Measurements from ENCODE around the gene SLC5A1.

SLC5A1 gene

GRCh38 chr22:32042924-32043323, at the start of gene SLC5A1:
Gene SLC5A1 (plus strand): TSS chr22:32043261. CDS start chr22:32043282, 21 bp downstream.
- Histone ChIP-seq H3K36me3 (ENCODE audit: insufficient read depth) (no peaks in the 10 kb centered on the region), H3K4me2 (no peak within 1 kb of the TSS), H3K79me2 (ENCODE audit: insufficient read depth, low read depth) (no peaks in the 10 kb centered on the region), H3K9ac (no peak within 1 kb of the TSS), H4K20me1 (ENCODE audit: insufficient read depth) (no peaks in the 10 kb centered on the region), H3K4me1 (ENCODE audit: low read depth, poor library complexity, severe bottlenecking) (peaks cover 13% of the 10 kb centered on the region), H3K27ac (no peak within 1 kb of the TSS), H3K4me3 (IDR thresholded peaks at IDR 0.05; ENCODE audit: insufficient read depth, low read depth, low read length) (no peak within 1 kb of the TSS), H2AFZ (ENCODE audit: low read depth) (no peak within 1 kb of the TSS), H3K27me3 (ENCODE audit: insufficient read depth, low read depth) (no peaks in the 10 kb centered on the region)
- no peak for TF ChIP-seq CTCF (conservative IDR thresholded peaks at IDR 0.05; ENCODE audit: low read depth, low read length)

GRCh38 chr22:31995046-31995445, 48.0 kb upstream of the SLC5A1 start:
- TF ChIP-seq CTCF (conservative IDR thresholded peaks at IDR 0.05; ENCODE audit: low read depth, low read length), result peak; percentile 41; the same call in 1 of the 2 replicates
- H3K27ac ChIP-seq, result no peak overlapping the region
- H3K79me2 ChIP-seq (ENCODE audit: insufficient read depth, low read depth), result no peaks in the 10 kb centered on the region
- no peak overlapping the region for H2AFZ ChIP-seq (ENCODE audit: low read depth)
- H4K20me1 ChIP-seq (ENCODE audit: insufficient read depth), result no peaks in the 10 kb centered on the region
- H3K9ac ChIP-seq, result no peak overlapping the region
- no peak overlapping the region for H3K4me2 ChIP-seq
- no peak overlapping the region for H3K4me3 ChIP-seq (IDR thresholded peaks at IDR 0.05; ENCODE audit: insufficient read depth, low read depth, low read length)
- no peaks in the 10 kb centered on the region for H3K27me3 ChIP-seq (ENCODE audit: insufficient read depth, low read depth)
- H3K4me1 ChIP-seq (ENCODE audit: low read depth, poor library complexity, severe bottlenecking), result no peaks in the 10 kb centered on the region
- no peaks in the 10 kb centered on the region for H3K36me3 ChIP-seq (ENCODE audit: insufficient read depth)

- H3K4me1 ChIP-seq (ENCODE audit: low read depth, poor library complexity, severe bottlenecking), result no peaks in the 10 kb centered on the region
- no peak overlapping the region for H3K4me3 ChIP-seq (IDR thresholded peaks at IDR 0.05; ENCODE audit: insufficient read depth, low read depth, low read length)
- no peaks in the 10 kb centered on the region for H3K27me3 ChIP-seq (ENCODE audit: insufficient read depth, low read depth)
- TF ChIP-seq CTCF (conservative IDR thresholded peaks at IDR 0.05; ENCODE audit: low read depth, low read length), result no peak
- H3K36me3 ChIP-seq (ENCODE audit: insufficient read depth), result no peaks in the 10 kb centered on the region
- no peak overlapping the region for H2AFZ ChIP-seq (ENCODE audit: low read depth)
- H3K4me2 ChIP-seq, result no peak overlapping the region
- H4K20me1 ChIP-seq (ENCODE audit: insufficient read depth), result no peaks in the 10 kb centered on the region
- H3K79me2 ChIP-seq (ENCODE audit: insufficient read depth, low read depth), result no peaks in the 10 kb centered on the region
- no peak overlapping the region for H3K27ac ChIP-seq
- no peak overlapping the region for H3K9ac ChIP-seq
These were observed 47.3 kb upstream of the SLC5A1 start for GRCh38 chr22:31995807-31996206.

- H3K27me3 ChIP-seq (ENCODE audit: insufficient read depth, low read depth), result no peaks in the 10 kb centered on the region
These were observed 44.2 kb upstream of the SLC5A1 start for GRCh38 chr22:31998784-31999385.

More at GRCh38 chr22:31998784-31999385, 44.2 kb upstream of the SLC5A1 start:
- Histone ChIP-seq H3K27ac (no peak overlapping the region), H3K4me3 (IDR thresholded peaks at IDR 0.05; ENCODE audit: insufficient read depth, low read depth, low read length) (no peak overlapping the region), H3K79me2 (ENCODE audit: insufficient read depth, low read depth) (no peaks in the 10 kb centered on the region), H3K4me1 (ENCODE audit: low read depth, poor library complexity, severe bottlenecking) (no peaks in the 10 kb centered on the region), H3K4me2 (no peak overlapping the region), H2AFZ (ENCODE audit: low read depth) (no peak overlapping the region), H3K9ac (no peak overlapping the region), H3K36me3 (ENCODE audit: insufficient read depth) (no peaks in the 10 kb centered on the region), H4K20me1 (ENCODE audit: insufficient read depth) (no peaks in the 10 kb centered on the region)
- TF ChIP-seq CTCF (conservative IDR thresholded peaks at IDR 0.05; ENCODE audit: low read depth, low read length), result no peak

All from KMS-11 (cell line).